ENCODE measurements around the gene ZFAND5. TPM values are rescaled to one million over a fixed set of nuclear protein-coding genes. Genes with fewer than 3 reads are reported as not detected.

Gene ZFAND5
- total and polyA plus RNA-seq, 2 of the 13 experiments (the other 11 are each of a cell fraction or from before 2014, with no cell fraction given): 53.4 to 60.2 TPM

DNA sequence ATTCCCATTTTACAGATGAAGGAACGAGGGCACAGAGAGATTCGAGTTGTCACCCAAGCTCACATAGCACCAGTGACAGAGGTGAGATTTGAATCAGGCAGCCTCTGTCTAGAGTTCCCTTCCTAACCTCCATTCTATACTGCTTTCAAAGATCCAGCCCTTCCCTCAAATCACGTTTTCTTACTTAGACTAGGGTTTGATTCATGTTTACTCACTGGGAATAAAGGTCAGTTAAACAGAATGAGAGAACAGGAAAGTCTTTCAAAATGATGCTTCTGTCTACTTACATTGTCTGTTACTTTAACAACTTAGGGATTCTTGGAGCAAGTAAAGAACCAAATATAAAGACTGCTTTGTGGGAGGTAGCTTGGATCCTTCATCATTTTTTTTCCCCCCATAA is 40.0 kb downstream of the ZFAND5 start (continued):
- TF ChIP-seq, protein P1, sequence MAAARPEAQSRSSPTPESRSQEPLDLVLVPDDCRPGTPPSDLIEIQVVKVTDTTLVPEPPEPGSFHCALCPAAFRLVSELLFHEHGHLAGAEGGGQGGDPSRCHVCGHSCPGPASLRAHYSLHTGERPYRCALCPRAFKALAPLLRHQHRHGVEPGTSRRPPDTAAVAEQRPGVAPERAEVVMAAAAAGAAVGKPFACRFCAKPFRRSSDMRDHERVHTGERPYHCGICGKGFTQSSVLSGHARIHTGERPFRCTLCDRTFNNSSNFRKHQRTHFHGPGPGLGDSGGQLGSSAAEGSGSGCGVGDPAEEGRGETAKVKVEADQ (CRISPR knock-in tag; IDR thresholded peaks at IDR 0.05; ENCODE audit: borderline replicate concordance): no peak
- TF ChIP-seq ZNF546 (CRISPR knock-in tag; conservative IDR thresholded peaks at IDR 0.05): no peak
- TF ChIP-seq, protein P2, sequence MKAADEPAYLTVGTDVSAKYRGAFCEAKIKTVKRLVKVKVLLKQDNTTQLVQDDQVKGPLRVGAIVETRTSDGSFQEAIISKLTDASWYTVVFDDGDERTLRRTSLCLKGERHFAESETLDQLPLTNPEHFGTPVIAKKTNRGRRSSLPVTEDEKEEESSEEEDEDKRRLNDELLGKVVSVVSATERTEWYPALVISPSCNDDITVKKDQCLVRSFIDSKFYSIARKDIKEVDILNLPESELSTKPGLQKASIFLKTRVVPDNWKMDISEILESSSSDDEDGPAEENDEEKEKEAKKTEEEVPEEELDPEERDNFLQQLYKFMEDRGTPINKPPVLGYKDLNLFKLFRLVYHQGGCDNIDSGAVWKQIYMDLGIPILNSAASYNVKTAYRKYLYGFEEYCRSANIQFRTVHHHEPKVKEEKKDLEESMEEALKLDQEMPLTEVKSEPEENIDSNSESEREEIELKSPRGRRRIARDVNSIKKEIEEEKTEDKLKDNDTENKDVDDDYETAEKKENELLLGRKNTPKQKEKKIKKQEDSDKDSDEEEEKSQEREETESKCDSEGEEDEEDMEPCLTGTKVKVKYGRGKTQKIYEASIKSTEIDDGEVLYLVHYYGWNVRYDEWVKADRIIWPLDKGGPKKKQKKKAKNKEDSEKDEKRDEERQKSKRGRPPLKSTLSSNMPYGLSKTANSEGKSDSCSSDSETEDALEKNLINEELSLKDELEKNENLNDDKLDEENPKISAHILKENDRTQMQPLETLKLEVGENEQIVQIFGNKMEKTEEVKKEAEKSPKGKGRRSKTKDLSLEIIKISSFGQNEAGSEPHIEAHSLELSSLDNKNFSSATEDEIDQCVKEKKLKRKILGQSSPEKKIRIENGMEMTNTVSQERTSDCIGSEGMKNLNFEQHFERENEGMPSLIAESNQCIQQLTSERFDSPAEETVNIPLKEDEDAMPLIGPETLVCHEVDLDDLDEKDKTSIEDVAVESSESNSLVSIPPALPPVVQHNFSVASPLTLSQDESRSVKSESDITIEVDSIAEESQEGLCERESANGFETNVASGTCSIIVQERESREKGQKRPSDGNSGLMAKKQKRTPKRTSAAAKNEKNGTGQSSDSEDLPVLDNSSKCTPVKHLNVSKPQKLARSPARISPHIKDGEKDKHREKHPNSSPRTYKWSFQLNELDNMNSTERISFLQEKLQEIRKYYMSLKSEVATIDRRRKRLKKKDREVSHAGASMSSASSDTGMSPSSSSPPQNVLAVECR (CRISPR knock-in tag; IDR thresholded peaks at IDR 0.05; ENCODE audit: borderline replicate concordance): no peak
- no peak for TF ChIP-seq KAT2B (IDR thresholded peaks at IDR 0.05; ENCODE audit: borderline replicate concordance, low read depth, low read length)
- TF ChIP-seq ZNF607 (CRISPR knock-in tag; IDR thresholded peaks at IDR 0.05; ENCODE audit: borderline replicate concordance): no peak
- TF ChIP-seq NR2F2 (IDR thresholded peaks at IDR 0.05; ENCODE audit: borderline replicate concordance, low read depth): no peak
- no peak for TF ChIP-seq ATF7-NPFF (CRISPR knock-in tag; IDR thresholded peaks at IDR 0.05; ENCODE audit: low read depth)
- 0 out of 2 replicates have a peak, but pooled peaks have one; percentile 20 for TF ChIP-seq ZNF629 (CRISPR knock-in tag; conservative IDR thresholded peaks at IDR 0.05)
- TF ChIP-seq ZNF75D (CRISPR knock-in tag; IDR thresholded peaks at IDR 0.05; ENCODE audit: borderline replicate concordance): no peak
- TF ChIP-seq ZNF749 (CRISPR knock-in tag; IDR thresholded peaks at IDR 0.05; ENCODE audit: borderline replicate concordance): no peak
- no peak for TF ChIP-seq PTBP1 (IDR thresholded peaks at IDR 0.05; ENCODE audit: low read depth, low read length, poor library complexity, severe bottlenecking)
- TF ChIP-seq GFI1 (CRISPR knock-in tag; IDR thresholded peaks at IDR 0.05; ENCODE audit: borderline replicate concordance): peak; percentile 76
- TF ChIP-seq, protein P3, sequence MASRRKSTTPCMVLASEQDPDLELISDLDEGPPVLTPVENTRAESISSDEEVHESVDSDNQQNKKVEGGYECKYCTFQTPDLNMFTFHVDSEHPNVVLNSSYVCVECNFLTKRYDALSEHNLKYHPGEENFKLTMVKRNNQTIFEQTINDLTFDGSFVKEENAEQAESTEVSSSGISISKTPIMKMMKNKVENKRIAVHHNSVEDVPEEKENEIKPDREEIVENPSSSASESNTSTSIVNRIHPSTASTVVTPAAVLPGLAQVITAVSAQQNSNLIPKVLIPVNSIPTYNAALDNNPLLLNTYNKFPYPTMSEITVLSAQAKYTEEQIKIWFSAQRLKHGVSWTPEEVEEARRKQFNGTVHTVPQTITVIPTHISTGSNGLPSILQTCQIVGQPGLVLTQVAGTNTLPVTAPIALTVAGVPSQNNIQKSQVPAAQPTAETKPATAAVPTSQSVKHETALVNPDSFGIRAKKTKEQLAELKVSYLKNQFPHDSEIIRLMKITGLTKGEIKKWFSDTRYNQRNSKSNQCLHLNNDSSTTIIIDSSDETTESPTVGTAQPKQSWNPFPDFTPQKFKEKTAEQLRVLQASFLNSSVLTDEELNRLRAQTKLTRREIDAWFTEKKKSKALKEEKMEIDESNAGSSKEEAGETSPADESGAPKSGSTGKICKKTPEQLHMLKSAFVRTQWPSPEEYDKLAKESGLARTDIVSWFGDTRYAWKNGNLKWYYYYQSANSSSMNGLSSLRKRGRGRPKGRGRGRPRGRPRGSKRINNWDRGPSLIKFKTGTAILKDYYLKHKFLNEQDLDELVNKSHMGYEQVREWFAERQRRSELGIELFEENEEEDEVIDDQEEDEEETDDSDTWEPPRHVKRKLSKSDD (CRISPR knock-in tag; IDR thresholded peaks at IDR 0.05; ENCODE audit: low read depth): no peak
- peak; percentile 44; the same call in 1 of the 2 replicates for TF ChIP-seq FOXA3 (CRISPR knock-in tag; IDR thresholded peaks at IDR 0.05)
- TF ChIP-seq ZFX (CRISPR knock-in tag; IDR thresholded peaks at IDR 0.05; ENCODE audit: low read depth): no peak
- no peak for TF ChIP-seq GPN1 (CRISPR knock-in tag; IDR thresholded peaks at IDR 0.05; ENCODE audit: borderline replicate concordance)

Data from HepG2 (cell line).